Measurements from ENCODE around the gene CHRNA9. TPM values are rescaled to one million over a fixed set of nuclear protein-coding genes. Genes with fewer than 3 reads are reported as not detected.

Gene CHRNA9
- total RNA-seq, 1 experiment from 2014 or later, result 1.2 TPM

DNA sequence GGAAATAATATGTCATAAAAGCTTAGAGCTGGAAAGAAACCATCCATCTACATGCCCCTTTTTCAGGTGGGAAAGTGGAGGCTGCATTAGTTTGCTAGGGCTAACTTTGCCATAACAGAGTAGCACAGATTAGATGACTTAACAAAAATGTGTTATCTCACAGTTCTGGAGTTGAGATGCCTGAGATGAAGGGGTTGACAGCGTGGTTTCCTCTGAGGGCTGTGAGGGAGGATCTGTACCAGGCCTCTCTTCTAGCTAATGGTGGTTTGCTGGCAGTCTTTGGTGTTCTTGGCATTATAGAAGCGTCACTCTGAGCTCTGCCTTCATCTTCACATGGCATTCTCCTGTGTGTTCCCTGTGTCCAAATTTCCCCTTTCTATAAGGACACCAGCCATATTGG is 2.4 kb downstream of the CHRNA9 start:
- no peaks in the 10 kb centered on the region for H3K36me3 Mint-ChIP-seq
- ATAC-seq, result no peak
- no peak for TF ChIP-seq NFYB (CRISPR knock-in tag; conservative IDR thresholded peaks at IDR 0.05; ENCODE audit: low read depth)
- POLR2A ChIA-PET, result no interaction called here
- no peak overlapping the region for H3K27ac Mint-ChIP-seq
- H3K9me3 Mint-ChIP-seq, result 0 out of 2 replicates have a peak, but pooled peaks cover 4% of the 10 kb centered on the region
- H3K4me1 Mint-ChIP-seq, result peaks cover 40% of the 10 kb centered on the region
- H3K27me3 Mint-ChIP-seq (ENCODE audit: low read depth), result peaks cover 3% of the 10 kb centered on the region
- CTCF ChIA-PET, result interaction anchor here (3.3 kb wide), 1 partner anchor 20 kb away, joined by 14 read pairs; no protein-coding TSS in a partner anchor
- H3K4me3 Mint-ChIP-seq, result no peak overlapping the region
- DNase-seq (ENCODE audit: low spot score), result no peak

DNA sequence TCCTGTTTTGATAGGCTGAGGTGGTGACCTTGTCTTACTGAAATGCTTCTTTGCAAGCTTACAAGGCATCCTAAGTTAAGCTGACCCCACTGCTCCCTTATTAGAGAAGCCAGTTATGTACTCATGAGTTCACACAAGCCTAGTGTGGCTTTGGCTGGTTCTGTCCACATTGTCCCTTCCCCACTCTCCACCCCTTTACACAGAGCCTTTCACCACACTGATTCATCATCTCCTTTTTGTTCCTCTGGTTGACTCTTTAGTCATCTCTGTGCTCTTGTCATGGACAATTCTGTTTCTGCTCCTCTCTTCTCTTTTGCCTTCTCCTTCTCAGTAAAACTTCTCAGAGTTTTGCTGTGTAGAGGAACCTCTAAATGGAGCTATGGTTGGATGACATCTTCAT is 4.9 kb downstream of the CHRNA9 start:
- H3K36me3 Mint-ChIP-seq, result 0 out of 2 replicates have a peak, but pooled peaks cover 6% of the 10 kb centered on the region
- H3K27ac Mint-ChIP-seq, result no peak overlapping the region
- peaks cover 26% of the 10 kb centered on the region for H3K4me1 Mint-ChIP-seq
- DNase-seq (ENCODE audit: low spot score) (no peak), ATAC-seq (no peak)
- H3K4me3 Mint-ChIP-seq, result no peak overlapping the region
- POLR2A ChIA-PET, result no interaction called here
- H3K9me3 Mint-ChIP-seq, result peaks cover 15% of the 10 kb centered on the region
- CTCF ChIA-PET, result interaction anchor here (1.0 to 1.2 kb wide), 2 partner anchors 15 to 23 kb away, joined by 3 read pairs; no protein-coding TSS in a partner anchor
- peaks cover 5% of the 10 kb centered on the region for H3K27me3 Mint-ChIP-seq (ENCODE audit: low read depth)
- no peak for TF ChIP-seq ZNF317 (CRISPR knock-in tag; IDR thresholded peaks at IDR 0.05; ENCODE audit: borderline replicate concordance, low read depth)
- no peak for TF ChIP-seq SMAD3 (CRISPR knock-in tag; IDR thresholded peaks at IDR 0.05; ENCODE audit: borderline replicate concordance)
- no peak for TF ChIP-seq SMAD4 (CRISPR knock-in tag; IDR thresholded peaks at IDR 0.05)
- TF ChIP-seq, protein P1, sequence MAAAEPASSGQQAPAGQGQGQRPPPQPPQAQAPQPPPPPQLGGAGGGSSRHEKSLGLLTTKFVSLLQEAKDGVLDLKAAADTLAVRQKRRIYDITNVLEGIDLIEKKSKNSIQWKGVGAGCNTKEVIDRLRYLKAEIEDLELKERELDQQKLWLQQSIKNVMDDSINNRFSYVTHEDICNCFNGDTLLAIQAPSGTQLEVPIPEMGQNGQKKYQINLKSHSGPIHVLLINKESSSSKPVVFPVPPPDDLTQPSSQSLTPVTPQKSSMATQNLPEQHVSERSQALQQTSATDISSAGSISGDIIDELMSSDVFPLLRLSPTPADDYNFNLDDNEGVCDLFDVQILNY (CRISPR knock-in tag; IDR thresholded peaks at IDR 0.05), result no peak
- no peak for TF ChIP-seq HMGA2 (CRISPR knock-in tag; IDR thresholded peaks at IDR 0.05)
- no peak for TF ChIP-seq SP1 (CRISPR knock-in tag; conservative IDR thresholded peaks at IDR 0.05)
- TF ChIP-seq, protein P2, sequence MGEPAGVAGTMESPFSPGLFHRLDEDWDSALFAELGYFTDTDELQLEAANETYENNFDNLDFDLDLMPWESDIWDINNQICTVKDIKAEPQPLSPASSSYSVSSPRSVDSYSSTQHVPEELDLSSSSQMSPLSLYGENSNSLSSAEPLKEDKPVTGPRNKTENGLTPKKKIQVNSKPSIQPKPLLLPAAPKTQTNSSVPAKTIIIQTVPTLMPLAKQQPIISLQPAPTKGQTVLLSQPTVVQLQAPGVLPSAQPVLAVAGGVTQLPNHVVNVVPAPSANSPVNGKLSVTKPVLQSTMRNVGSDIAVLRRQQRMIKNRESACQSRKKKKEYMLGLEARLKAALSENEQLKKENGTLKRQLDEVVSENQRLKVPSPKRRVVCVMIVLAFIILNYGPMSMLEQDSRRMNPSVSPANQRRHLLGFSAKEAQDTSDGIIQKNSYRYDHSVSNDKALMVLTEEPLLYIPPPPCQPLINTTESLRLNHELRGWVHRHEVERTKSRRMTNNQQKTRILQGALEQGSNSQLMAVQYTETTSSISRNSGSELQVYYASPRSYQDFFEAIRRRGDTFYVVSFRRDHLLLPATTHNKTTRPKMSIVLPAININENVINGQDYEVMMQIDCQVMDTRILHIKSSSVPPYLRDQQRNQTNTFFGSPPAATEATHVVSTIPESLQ (CRISPR knock-in tag; IDR thresholded peaks at IDR 0.05), result no peak
- no peak for TF ChIP-seq ETV6 (CRISPR knock-in tag; IDR thresholded peaks at IDR 0.05)
- TF ChIP-seq, protein P3, sequence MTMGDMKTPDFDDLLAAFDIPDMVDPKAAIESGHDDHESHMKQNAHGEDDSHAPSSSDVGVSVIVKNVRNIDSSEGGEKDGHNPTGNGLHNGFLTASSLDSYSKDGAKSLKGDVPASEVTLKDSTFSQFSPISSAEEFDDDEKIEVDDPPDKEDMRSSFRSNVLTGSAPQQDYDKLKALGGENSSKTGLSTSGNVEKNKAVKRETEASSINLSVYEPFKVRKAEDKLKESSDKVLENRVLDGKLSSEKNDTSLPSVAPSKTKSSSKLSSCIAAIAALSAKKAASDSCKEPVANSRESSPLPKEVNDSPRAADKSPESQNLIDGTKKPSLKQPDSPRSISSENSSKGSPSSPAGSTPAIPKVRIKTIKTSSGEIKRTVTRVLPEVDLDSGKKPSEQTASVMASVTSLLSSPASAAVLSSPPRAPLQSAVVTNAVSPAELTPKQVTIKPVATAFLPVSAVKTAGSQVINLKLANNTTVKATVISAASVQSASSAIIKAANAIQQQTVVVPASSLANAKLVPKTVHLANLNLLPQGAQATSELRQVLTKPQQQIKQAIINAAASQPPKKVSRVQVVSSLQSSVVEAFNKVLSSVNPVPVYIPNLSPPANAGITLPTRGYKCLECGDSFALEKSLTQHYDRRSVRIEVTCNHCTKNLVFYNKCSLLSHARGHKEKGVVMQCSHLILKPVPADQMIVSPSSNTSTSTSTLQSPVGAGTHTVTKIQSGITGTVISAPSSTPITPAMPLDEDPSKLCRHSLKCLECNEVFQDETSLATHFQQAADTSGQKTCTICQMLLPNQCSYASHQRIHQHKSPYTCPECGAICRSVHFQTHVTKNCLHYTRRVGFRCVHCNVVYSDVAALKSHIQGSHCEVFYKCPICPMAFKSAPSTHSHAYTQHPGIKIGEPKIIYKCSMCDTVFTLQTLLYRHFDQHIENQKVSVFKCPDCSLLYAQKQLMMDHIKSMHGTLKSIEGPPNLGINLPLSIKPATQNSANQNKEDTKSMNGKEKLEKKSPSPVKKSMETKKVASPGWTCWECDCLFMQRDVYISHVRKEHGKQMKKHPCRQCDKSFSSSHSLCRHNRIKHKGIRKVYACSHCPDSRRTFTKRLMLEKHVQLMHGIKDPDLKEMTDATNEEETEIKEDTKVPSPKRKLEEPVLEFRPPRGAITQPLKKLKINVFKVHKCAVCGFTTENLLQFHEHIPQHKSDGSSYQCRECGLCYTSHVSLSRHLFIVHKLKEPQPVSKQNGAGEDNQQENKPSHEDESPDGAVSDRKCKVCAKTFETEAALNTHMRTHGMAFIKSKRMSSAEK (CRISPR knock-in tag; IDR thresholded peaks at IDR 0.05; ENCODE audit: borderline replicate concordance), result no peak
- TF ChIP-seq, protein P4, sequence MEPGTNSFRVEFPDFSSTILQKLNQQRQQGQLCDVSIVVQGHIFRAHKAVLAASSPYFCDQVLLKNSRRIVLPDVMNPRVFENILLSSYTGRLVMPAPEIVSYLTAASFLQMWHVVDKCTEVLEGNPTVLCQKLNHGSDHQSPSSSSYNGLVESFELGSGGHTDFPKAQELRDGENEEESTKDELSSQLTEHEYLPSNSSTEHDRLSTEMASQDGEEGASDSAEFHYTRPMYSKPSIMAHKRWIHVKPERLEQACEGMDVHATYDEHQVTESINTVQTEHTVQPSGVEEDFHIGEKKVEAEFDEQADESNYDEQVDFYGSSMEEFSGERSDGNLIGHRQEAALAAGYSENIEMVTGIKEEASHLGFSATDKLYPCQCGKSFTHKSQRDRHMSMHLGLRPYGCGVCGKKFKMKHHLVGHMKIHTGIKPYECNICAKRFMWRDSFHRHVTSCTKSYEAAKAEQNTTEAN (CRISPR knock-in tag; IDR thresholded peaks at IDR 0.05), result no peak
- TF ChIP-seq CREM (CRISPR knock-in tag; IDR thresholded peaks at IDR 0.05), result no peak
- TF ChIP-seq IRF2 (CRISPR knock-in tag; IDR thresholded peaks at IDR 0.05; ENCODE audit: borderline replicate concordance, low read depth), result no peak
- TF ChIP-seq OVOL2 (CRISPR knock-in tag; IDR thresholded peaks at IDR 0.05; ENCODE audit: borderline replicate concordance), result no peak
- TF ChIP-seq, protein P5, sequence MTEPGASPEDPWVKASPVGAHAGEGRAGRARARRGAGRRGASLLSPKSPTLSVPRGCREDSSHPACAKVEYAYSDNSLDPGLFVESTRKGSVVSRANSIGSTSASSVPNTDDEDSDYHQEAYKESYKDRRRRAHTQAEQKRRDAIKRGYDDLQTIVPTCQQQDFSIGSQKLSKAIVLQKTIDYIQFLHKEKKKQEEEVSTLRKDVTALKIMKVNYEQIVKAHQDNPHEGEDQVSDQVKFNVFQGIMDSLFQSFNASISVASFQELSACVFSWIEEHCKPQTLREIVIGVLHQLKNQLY (CRISPR knock-in tag; IDR thresholded peaks at IDR 0.05), result no peak
- no peak for TF ChIP-seq NR2C2 (CRISPR knock-in tag; IDR thresholded peaks at IDR 0.05)
- TF ChIP-seq, protein P6, sequence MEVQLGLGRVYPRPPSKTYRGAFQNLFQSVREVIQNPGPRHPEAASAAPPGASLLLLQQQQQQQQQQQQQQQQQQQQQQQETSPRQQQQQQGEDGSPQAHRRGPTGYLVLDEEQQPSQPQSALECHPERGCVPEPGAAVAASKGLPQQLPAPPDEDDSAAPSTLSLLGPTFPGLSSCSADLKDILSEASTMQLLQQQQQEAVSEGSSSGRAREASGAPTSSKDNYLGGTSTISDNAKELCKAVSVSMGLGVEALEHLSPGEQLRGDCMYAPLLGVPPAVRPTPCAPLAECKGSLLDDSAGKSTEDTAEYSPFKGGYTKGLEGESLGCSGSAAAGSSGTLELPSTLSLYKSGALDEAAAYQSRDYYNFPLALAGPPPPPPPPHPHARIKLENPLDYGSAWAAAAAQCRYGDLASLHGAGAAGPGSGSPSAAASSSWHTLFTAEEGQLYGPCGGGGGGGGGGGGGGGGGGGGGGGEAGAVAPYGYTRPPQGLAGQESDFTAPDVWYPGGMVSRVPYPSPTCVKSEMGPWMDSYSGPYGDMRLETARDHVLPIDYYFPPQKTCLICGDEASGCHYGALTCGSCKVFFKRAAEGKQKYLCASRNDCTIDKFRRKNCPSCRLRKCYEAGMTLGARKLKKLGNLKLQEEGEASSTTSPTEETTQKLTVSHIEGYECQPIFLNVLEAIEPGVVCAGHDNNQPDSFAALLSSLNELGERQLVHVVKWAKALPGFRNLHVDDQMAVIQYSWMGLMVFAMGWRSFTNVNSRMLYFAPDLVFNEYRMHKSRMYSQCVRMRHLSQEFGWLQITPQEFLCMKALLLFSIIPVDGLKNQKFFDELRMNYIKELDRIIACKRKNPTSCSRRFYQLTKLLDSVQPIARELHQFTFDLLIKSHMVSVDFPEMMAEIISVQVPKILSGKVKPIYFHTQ (CRISPR knock-in tag; IDR thresholded peaks at IDR 0.05), result no peak
- TF ChIP-seq, protein P7, sequence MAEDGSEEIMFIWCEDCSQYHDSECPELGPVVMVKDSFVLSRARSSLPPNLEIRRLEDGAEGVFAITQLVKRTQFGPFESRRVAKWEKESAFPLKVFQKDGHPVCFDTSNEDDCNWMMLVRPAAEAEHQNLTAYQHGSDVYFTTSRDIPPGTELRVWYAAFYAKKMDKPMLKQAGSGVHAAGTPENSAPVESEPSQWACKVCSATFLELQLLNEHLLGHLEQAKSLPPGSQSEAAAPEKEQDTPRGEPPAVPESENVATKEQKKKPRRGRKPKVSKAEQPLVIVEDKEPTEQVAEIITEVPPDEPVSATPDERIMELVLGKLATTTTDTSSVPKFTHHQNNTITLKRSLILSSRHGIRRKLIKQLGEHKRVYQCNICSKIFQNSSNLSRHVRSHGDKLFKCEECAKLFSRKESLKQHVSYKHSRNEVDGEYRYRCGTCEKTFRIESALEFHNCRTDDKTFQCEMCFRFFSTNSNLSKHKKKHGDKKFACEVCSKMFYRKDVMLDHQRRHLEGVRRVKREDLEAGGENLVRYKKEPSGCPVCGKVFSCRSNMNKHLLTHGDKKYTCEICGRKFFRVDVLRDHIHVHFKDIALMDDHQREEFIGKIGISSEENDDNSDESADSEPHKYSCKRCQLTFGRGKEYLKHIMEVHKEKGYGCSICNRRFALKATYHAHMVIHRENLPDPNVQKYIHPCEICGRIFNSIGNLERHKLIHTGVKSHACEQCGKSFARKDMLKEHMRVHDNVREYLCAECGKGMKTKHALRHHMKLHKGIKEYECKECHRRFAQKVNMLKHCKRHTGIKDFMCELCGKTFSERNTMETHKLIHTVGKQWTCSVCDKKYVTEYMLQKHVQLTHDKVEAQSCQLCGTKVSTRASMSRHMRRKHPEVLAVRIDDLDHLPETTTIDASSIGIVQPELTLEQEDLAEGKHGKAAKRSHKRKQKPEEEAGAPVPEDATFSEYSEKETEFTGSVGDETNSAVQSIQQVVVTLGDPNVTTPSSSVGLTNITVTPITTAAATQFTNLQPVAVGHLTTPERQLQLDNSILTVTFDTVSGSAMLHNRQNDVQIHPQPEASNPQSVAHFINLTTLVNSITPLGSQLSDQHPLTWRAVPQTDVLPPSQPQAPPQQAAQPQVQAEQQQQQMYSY (CRISPR knock-in tag; IDR thresholded peaks at IDR 0.05), result no peak

Data from WTC11 (cell line).